ENCODE data around the gene HTR7.
A peak's percentile ranks its signal among the peaks of the same experiment; 100 is the strongest.

The HTR7 gene

DNA sequence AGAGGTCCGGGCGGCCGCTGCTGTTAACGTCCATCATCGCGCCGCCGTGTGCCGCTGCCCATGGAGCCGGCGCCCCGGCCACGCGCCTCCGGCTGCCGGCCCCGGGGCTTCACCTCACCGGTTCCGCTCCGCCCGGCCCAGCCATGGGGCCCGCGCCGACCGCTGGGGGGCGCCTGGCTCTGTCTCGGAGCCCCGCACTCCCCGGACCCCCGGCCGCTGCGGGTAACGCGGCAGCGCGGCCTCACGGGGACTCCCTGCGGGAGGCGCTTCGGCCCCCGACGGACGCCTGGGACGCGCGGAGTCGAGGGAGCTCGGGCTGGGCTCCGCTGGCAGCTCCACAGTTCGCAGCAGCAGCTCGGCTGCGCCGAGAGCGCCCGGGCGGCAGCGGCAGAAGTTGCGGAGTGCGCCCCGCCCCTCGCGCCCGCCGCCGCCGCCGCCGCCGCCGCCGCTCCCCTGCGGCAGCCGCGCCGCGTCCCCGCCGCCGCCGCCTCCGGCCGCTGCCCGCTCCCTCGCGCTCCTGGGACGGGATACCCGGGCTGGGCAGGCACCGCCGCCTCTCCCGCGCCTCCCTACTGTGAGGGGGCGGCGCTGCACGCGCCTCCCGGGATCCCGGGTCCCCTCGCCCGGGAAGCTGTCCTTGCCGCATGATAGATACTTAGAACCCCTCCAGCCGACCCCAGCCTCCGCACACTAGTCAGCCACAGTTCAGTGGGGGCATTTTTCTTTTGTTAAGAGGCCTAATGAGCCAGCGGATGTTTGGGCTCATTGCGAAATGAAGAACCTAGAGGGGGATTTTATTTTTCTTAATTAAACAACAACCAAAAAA lies at the start of gene HTR7:
Gene HTR7 (minus strand): TSS at position 405 of the 826 bp plus-strand sequence. CDS start 368 bp downstream, at position 37.
- DNase-seq = peak; percentile 67

DNA sequence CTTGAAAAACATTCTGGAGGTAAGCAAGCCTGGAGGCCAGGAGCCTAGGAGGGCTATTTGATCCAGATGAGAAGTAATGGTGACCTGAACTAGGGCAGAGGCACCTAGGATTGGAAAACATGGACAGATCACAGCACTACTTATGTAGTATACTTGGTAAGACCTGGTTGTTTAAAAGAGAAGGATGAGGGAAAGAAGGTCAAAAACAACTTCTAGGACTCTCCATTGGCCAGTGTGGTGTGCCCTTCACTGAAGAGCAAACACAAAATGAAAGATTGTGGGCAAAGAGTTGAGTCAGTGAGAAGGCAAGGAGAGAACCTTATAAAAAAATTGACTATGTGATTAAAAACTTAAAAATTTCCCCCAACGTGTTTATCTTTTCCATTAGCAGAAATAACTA lies 48.8 kb upstream of the HTR7 start:
- DNase-seq = peak; percentile 28

DNA sequence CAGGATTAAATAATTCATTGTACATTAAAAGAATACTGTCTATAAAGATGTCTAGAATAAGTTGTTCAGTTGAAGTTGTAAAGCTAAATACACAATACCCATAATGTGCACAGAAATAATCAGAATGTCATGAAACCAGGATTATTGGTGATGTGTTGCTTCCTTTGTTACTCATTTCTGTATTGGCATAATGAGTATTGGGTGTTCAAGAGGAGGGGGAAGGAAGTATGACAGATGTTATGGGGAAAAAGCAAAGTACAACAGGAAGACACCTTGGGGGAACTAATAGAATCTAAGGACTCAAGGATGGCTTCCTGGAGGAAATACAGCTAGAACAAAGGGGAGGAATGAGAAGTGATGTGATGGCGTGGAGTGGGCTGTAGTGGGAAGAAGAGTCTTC lies 48.1 kb upstream of the HTR7 start:
- peak; percentile 65 for DNase-seq

- DNase-seq = peak; percentile 14
These were observed 39.1 kb upstream of the HTR7 start for GRCh38 chr10:90896916-90897315.

- DNase-seq = no peak
These were observed 35.4 kb upstream of the HTR7 start for GRCh38 chr10:90893190-90893589.

DNA sequence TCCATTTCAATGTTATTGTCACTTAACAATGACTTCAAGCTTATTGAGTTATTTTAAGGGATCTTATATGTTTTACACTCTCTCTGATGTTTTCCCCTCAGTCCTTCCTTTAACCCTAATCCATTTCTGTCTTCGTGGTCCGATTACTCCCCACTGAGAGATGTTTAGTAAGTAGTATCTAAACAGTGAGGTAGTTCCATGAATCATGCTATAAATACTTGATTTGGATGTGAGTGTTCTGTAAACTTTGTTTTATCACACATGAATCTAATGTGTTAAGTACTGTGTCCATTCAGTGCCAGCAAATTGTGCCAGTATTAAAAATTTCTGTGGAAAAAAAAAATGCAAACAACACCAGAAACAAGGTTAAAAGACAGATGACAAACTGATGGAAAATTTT lies 32.5 kb upstream of the HTR7 start:
- DNase-seq = no peak

DNA sequence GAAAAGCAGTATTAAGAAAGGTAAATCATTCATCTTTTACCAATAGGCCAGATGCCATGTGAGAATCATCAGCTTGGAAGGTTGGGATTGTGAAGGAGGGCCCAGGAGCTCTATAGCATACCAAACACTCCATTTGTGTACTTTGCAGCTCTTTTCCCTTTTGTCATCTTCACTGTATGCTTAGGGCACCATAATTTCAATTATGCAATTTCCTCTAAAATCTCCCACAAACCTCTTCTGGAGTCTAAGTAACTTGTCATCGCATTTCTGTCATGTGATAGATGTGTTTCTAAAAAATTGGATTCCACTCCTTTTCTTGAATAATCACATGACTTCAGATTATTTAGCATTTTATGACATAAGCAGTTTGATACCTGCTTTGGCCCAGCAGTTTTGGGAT lies 31.8 kb upstream of the HTR7 start:
- no peak for DNase-seq

DNA sequence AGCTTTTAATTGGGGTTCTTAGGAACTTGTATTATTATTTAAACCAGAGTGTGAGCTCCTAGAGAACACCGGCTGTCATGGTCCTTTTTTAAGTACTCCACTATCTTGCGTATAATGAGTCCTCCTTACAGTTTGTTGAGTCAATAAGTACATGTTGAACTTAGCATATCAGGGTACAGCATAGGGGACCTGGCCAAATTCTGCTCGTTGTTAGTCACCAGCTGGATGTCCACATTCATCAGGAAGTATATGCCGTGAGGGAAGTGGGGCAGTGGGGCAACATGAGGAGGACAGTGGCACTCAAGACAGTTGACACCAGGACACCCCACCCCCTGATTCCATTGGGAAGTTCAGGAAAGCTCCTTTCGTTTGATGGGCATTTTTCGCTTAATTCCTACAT lies 30.5 kb upstream of the HTR7 start:
- no peak for DNase-seq

- no peak for DNase-seq
These were observed 29.7 kb upstream of the HTR7 start for GRCh38 chr10:90887555-90887954.

- no peak for DNase-seq
These were observed 27.3 kb upstream of the HTR7 start for GRCh38 chr10:90885176-90885575.

DNA sequence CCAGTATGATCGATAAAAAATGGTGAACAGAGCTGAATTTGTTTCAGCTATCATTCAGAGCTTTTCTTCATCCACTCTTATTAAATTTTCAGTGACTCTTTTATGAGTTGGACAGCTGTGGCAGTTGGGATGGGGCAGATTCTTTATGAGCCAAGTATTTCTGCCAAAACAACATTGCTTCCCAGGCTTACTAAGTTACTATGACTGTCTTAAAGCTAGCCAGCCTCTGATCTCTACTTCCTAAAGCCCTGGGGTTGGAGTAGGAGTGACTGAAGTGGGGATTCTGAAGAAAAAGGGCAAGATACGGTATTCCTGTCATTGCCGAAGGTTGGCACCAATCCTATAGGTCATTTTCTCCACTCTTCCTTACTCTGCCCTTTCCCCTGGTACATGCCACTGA lies 26.6 kb upstream of the HTR7 start:
- DNase-seq = no peak

DNA sequence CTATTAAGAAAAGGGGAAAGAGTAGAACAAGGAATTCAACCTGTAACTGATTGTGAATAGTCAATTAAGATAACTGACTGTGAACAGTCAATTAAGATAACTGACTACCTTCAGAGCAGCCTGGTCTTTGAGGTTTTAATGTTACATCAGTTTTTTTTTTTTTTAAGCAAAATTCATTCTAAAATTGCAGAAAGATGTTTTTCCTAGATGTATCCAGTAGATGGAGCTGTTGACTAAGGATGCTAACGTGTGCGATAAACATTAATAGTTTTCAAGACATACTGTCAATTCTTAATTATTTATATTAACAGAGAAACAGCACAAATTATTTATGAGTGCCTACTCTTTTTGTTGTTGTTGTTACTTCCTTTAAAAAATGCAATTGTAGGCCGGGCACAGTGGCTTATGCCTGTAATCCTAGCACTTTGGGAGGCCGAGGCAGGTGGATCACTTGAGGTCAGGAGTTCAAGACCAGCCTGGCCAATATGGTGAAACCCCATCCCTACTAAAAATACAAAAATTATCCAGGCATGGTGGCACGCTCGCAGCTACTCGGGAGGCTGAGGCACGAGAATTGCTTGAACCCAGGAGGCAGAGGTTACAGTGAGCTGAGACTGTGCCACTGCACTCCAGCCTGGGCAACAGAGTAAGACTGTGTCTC lies 22.4 kb upstream of the HTR7 start:
- DNase-seq = peak; percentile 29

DNA sequence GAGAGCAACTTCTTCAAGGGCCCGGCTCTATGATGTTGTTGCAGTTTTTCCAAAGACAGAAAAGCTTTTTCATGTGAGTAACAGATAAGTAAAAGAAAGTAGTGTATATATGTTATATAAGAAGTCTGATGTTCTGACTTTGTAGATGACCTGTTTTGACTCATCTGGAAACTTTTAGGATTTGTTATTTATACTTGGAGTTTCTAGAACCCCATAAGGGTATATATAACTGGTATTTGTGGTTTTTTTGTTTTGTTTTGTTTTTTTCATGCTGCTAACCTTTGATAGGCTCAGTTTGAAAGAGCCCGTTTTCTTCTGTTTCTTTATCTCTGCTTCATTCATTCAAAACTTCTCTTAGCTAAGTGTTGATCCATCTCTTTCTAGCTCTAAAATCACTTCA lies 21.2 kb upstream of the HTR7 start:
- no peak for DNase-seq

DNA sequence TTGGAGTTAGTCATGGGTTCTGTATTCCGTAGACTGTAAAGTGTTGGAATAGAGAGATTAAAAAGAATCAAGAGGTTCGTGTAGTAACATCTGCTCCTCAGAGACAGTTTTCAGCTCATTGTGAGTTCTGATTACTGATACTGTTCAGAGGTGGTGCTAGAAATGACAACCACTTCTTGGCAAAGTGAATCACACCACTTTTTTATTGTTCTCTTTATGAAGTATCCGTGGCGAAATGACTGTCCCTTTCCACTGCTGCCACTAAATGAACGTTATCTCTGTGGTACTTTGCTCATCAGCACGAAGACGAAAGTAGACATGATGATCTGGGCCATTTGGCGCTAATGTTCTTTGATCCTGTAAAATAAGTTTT lies 14.8 kb upstream of the HTR7 start:
- peak; percentile 81 for DNase-seq

- DNase-seq = peak; percentile 91
These were observed 14.2 kb upstream of the HTR7 start, which contains the start of gene RPP30 for GRCh38 chr10:90871766-90872647. TSS of gene RPP30 (plus strand) at chr10:90871974. CDS start at chr10:90871987, 13 bp downstream.

DNA sequence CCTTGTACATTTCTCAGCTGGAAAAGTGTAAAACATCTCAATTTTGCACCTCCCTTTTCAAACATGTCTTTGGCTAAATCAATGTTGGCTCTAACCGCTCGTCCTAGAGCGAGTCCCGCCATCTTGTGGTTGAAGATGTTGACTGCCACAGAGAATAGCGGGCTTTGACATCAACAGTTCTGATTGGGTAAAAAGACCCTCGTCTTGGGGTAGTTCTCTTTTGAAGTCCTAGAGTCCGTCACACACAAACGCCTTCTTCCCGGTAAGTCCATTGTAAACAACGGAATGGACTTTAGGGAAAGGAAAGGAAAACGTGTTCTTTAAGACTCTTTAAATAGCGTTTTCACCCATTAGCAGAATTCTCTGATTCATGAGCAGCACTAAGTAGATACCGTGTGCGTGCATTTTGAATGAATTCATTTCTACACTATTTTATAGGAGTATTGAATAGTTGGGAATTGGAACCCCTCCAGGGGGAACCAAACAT lies 13.5 kb upstream of the HTR7 start:
- peak; percentile 78 for DNase-seq

DNA sequence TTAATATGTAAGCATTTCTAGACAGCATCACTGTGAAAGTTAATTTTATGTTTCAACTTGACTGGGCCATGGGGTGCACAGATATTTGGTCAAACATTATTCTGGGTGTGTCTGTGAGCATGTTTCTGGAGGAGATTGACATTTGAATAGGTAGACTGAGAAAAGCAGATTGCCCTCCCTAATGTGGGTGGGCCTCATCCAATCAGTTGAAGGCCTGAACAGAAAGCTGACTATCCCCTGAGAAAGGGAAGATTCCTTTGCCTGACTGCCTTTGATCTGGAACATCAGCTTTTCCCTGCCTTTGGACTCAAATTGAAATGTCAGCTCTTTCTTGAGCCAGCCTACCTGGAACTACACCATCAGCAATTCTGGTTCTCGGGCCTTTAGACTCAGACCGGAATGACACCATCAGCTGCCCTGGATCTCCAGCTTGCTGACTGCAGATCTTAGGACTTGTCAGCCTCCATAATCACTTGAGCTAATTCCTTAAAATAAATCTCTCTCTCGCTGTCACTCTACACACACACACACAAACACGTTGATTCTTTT lies 8.3 kb upstream of the HTR7 start:
- DNase-seq = no peak

DNA sequence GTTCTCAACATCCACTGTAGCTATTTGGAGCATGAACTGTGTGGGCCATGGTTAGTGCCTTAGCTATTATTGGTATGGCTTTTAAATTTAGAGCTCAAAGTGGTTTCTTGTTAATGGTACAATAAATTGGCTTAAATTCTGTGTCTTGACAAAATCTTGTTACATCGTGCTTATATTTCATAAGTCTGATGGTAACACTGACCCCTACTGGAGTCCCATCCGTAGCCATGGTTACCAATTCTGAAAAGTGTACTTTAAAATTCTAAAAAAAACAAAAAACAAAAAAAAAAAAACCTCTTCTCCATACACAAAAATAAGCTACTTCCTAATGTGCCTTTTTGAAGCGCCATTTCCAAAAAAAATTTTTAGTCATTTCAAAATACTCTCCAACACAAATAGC lies 7.6 kb upstream of the HTR7 start:
- DNase-seq = no peak

GRCh38 chr10:90862908-90863514 lies 5.2 kb upstream of the HTR7 start:
- DNase-seq = no peak

DNA sequence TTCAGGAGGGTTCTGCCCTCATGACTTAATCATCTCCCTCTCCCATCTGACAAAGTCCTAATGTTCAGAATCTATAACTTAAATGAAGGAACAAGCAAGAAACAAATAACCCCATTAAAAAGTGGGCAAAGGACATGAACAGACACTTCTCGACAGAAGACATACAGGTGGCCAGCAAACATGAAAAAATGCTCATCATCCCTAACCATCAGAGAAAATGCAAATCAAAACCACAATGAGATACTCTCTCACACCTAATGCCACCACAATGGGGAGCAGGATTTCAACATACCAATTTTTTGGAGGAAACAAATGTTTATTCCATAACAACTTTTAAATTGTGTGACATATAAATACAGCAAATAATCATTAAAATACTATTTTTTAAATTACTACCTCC lies 3.0 kb upstream of the HTR7 start:
- DNase-seq = no peak

DNA sequence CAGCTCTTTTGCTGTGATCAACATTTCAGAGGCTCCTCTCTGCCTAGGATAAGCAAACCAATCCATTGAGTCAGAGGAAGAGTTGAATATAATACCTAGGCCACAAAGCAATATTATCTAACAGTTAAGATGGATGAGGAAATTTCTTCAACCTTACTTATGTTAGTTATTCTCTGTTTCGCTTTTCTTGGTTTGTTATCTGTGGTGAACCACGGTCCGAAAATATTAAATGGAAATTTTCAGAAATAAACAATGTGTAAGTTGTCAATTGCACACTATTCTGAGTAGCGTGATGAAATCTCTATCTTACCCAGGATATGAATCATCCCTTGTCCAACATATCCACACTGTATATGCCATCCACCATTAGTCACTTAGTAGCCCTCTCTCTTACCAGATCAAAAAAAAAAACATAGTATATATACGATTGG lies 1.5 kb upstream of the HTR7 start:
- DNase-seq = no peak

DNA sequence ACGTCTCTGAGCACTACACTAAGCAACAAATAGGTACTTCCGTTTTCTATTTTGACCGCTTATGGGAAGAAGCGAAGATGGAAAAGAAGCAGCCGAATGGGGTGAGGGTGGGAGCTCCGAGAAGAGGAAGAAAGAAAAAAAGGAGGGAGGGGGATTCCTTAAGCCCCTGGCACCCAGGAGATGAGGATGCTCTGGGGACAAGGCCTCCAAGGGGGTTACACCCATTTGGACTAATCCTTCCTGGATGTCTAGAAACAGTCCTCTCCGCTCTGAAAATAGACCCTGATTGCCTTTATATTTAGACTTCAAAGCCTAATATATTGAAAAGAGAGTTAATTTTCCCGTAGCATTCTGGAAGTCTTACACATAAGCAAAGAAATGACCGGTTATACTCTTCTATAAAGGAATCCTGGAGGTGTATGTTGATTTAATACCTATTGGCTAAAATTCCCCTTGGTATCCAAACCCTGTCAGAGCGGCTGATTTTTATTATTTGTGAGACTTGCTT lies 676 bp upstream of the HTR7 start:
- DNase-seq = no peak
